ENCODE results near the gene RMI2.

- TF ChIP-seq ZNF274 (IDR thresholded peaks at IDR 0.05; ENCODE audit: borderline replicate concordance, low read depth, low read length) (no peak), RERE (CRISPR knock-in tag; IDR thresholded peaks at IDR 0.05; ENCODE audit: borderline replicate concordance) (no peak), POLR2AphosphoS5 (IDR thresholded peaks at IDR 0.05; ENCODE audit: control insufficient read depth, insufficient read depth, low read depth, low read length) (no peak), MXI1 (IDR thresholded peaks at IDR 0.05; ENCODE audit: low read depth, low read length) (no peak), MYNN (IDR thresholded peaks at IDR 0.05) (no peak), MYNN (CRISPR knock-in tag; IDR thresholded peaks at IDR 0.05) (no peak), CTCF (IDR thresholded peaks at IDR 0.05 in 2 of 3, conservative IDR thresholded peaks at IDR 0.05 in 1 of 3; ENCODE audit: insufficient read depth in 2 of 3, low read depth in 1 of 3, low read length in 3 of 3) (no peak), CBX5 (IDR thresholded peaks at IDR 0.05; ENCODE audit: borderline replicate concordance, low read depth) (no peak), BRF1 (IDR thresholded peaks at IDR 0.05; ENCODE audit: borderline replicate concordance, extremely low read depth, insufficient read length) (no peak)
Observed at GRCh38 chr16:11329071-11329491, 16.2 kb upstream of the RMI2 start.
